ENCODE data around the gene CEP20. TPM values are rescaled to one million over a fixed set of nuclear protein-coding genes. Genes with fewer than 3 reads are reported as not detected.

Gene CEP20
- total RNA-seq, 4 donors from 2014 or later, result 31.2 to 45.1 (median 39.5) TPM

DNA sequence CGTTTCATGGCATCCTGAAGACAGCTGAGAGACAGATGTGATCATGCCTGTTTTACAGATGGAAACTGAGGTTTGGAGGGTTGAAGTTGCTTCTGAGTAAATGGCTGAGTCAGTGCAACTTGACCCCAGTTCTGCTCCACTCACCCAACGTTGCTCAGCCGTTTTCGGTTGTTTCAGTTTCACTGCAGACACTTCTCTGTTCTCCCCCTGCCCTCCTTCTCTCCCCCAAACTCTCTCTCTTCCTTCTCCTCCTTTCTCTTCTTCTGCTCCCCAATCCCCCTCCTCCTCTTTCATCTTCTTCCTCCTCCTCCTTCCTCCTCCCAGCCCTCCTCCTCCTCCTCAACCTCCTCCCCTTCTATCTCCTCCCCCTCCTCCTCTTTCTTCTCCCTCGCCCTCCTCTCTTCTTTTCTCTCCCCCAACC, 9.4 kb upstream of the CEP20 start:
- Histone ChIP-seq H3K4me1 (peaks cover 13% of the 10 kb centered on the region), H3K9me3 (no peaks in the 10 kb centered on the region), H3K27ac (no peak overlapping the region), H3K4me3 (no peak overlapping the region), H3K27me3 (no peaks in the 10 kb centered on the region), H3K36me3 (no peaks in the 10 kb centered on the region)
- no peak for TF ChIP-seq EP300 (IDR thresholded peaks at IDR 0.05)
- no peak for DNase-seq (ENCODE audit: low spot score in 2 of 2)
- WGBS, result 64% methylated on average over 5 of the region's 5 CpGs

DNA sequence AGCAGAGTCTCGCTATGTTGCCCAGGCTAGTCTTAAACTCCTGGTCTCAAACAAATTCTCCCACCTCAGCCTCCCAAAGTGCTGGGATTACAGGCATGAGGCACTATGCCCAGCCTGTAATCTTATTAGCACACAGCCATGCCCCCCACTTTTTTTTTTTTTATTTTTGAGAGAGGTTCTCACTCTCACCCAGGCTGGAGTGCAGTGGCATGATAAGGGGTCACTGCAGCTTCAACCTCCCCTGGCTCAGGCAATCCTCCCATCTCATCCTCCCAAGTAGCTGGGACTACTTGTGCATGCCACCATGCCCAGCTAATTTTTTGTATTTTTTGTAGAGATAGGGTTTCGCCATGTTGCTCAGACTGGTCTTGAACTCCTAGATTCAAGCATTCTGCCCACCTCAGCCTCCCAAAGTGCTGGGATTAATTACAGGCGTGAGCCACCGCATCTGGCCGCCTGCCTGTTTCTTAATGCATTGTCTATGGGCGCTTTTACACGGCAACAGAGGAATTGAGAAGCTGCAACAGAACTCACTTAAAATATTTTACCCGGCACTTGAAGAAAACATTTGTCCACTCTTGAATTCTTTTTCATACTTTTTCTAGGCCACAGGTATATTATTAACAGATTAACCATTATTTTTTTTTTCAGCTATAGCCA, 8.8 kb upstream of the CEP20 start:
- H3K36me3 ChIP-seq, result no peaks in the 10 kb centered on the region
- no peaks in the 10 kb centered on the region for H3K9me3 ChIP-seq
- TF ChIP-seq EP300 (IDR thresholded peaks at IDR 0.05), result no peak
- TF ChIP-seq, protein P1, sequence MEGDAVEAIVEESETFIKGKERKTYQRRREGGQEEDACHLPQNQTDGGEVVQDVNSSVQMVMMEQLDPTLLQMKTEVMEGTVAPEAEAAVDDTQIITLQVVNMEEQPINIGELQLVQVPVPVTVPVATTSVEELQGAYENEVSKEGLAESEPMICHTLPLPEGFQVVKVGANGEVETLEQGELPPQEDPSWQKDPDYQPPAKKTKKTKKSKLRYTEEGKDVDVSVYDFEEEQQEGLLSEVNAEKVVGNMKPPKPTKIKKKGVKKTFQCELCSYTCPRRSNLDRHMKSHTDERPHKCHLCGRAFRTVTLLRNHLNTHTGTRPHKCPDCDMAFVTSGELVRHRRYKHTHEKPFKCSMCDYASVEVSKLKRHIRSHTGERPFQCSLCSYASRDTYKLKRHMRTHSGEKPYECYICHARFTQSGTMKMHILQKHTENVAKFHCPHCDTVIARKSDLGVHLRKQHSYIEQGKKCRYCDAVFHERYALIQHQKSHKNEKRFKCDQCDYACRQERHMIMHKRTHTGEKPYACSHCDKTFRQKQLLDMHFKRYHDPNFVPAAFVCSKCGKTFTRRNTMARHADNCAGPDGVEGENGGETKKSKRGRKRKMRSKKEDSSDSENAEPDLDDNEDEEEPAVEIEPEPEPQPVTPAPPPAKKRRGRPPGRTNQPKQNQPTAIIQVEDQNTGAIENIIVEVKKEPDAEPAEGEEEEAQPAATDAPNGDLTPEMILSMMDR (IDR thresholded peaks at IDR 0.05), result no peak
- TF ChIP-seq POLR2AphosphoS5 (IDR thresholded peaks at IDR 0.05), result no peak
- TF ChIP-seq POLR2A (IDR thresholded peaks at IDR 0.05), result no peak
- H3K27ac ChIP-seq, result no peak overlapping the region
- no peak overlapping the region for H3K4me3 ChIP-seq
- no peak for DNase-seq (ENCODE audit: low spot score in 2 of 2)
- 80% methylated on average over 8 of the region's 8 CpGs for WGBS
- no peaks in the 10 kb centered on the region for H3K27me3 ChIP-seq
- peaks cover 13% of the 10 kb centered on the region for H3K4me1 ChIP-seq

DNA sequence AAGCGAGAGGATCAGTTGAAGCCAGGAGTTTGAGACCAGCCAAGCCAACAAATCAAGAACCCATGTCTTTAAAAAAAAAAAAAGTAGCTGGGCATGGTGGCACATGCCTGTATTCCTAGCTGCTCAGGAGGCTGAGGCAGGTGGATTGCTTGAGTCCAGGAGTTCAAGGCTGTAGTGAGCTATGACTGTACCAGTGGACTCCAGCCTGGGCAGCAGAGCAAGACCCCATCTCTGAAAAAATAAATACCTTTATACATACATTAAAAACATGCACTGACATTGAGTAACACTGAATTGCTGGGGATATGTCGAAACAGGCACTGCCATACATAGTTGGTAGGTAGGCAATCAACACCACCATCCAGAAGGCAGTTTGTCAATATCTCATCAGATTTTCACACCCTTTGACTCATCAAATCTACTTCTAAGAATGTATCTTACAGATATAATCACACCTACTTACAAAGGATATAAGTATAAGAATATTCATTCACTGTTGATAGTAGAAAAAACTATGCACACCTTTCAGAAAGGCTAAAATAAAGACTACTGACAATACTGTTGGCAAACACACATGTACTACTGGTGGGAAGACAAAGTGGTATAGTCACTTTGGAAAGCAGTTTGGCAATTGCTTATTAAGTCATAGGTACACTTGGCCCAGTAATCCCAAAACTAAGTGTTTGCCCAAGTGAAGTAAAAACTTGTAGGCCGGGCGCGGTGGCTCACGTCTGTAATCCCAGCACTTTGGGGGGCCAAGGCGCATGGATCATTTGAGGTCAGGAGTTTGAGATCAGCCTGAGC, 6.4 kb upstream of the CEP20 start:
- Histone ChIP-seq H3K27me3 (no peaks in the 10 kb centered on the region), H3K9me3 (no peaks in the 10 kb centered on the region), H3K4me3 (no peak overlapping the region), H3K27ac (peak overlapping the region; percentile 67), H3K4me1 (peaks cover 4% of the 10 kb centered on the region), H3K36me3 (no peaks in the 10 kb centered on the region)
- TF ChIP-seq, protein P1 (IDR thresholded peaks at IDR 0.05), result no peak
- no peak for TF ChIP-seq POLR2AphosphoS5 (IDR thresholded peaks at IDR 0.05)
- WGBS, result 68% methylated on average over 7 of the region's 7 CpGs
- no peak for DNase-seq (ENCODE audit: low spot score in 2 of 2)

DNA sequence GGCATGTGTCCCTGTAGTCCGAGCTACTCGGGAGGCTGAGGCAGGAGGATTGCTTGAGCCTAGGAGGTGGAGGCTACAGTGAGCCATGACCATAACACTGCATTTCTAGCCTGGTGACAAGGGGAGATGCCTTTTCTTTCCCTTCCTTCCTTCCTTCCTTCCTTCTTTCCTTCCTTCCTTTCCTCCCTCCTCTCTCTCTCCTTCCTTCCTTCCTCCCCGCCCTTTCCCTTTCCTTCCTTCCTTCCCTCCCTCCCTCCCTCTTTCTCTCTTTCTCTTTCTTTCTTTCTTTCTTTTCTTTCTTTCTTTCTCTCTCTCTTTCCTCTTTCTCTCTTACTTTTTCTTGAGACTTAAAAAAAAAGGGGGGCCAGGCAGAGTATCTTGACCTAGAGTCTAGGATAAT, 3.1 kb upstream of the CEP20 start:
- Histone ChIP-seq H3K4me3 (no peak overlapping the region), H3K27ac (no peak overlapping the region), H3K27me3 (no peaks in the 10 kb centered on the region), H3K4me1 (peaks cover 25% of the 10 kb centered on the region), H3K36me3 (no peaks in the 10 kb centered on the region), H3K9me3 (no peaks in the 10 kb centered on the region)
- 88% methylated on average over 3 of the region's 3 CpGs for WGBS
- TF ChIP-seq POLR2A (IDR thresholded peaks at IDR 0.05) (no peak), POLR2AphosphoS5 (IDR thresholded peaks at IDR 0.05) (no peak), EP300 (IDR thresholded peaks at IDR 0.05) (no peak)
- TF ChIP-seq, protein P1 (IDR thresholded peaks at IDR 0.05), result no peak
- no peak for DNase-seq (ENCODE audit: low spot score in 2 of 2)

DNA sequence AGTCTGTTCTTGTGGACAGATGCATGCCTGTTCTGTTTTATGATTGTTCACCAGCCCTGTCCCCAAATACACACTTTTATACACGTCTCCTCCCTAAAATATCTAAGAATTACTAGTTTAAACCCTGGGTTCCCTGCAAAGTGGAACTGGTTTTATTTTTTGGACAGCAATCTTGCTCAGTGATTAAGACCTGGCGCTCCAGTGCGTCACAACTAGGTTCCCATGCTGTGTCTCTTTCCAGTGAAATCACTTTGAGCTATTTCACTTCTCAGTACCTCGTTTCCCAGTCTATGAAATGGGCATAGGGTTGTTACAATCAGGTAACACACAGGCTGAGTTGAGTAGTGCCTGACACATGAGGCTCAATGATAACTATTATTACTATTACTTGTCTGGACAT, 1.1 kb downstream of the CEP20 start:
- H3K27ac ChIP-seq, result no peak overlapping the region
- no peaks in the 10 kb centered on the region for H3K9me3 ChIP-seq
- peaks cover 14% of the 10 kb centered on the region for H3K36me3 ChIP-seq
- WGBS, result 73% methylated on average over 4 of the region's 4 CpGs
- peak overlapping the region; percentile 94 for H3K4me3 ChIP-seq
- TF ChIP-seq POLR2A (IDR thresholded peaks at IDR 0.05), result no peak
- TF ChIP-seq, protein P1 (IDR thresholded peaks at IDR 0.05), result no peak
- no peak for TF ChIP-seq EP300 (IDR thresholded peaks at IDR 0.05)
- TF ChIP-seq POLR2AphosphoS5 (IDR thresholded peaks at IDR 0.05), result no peak
- peaks cover 33% of the 10 kb centered on the region for H3K4me1 ChIP-seq
- no peak for DNase-seq (ENCODE audit: low spot score in 2 of 2)
- no peaks in the 10 kb centered on the region for H3K27me3 ChIP-seq

All from suprapubic skin (tissue), 4 donors.